Mucosa of stomach (tissue), 1 donor: Measurements from ENCODE around the gene SRSF7.
"Not testable (repeated sequence)": the region's sequence is repeated elsewhere in the genome, so short reads cannot be mapped to it uniquely, and the experiment has no call there.

Source experiments
- H3K27me3 ChIP-seq: one replicate; pipeline ENCODE4 v1.7.0; 2013; ENCODE audit warnings: mild to moderate bottlenecking, low read length; ENCODE audit not compliant: control insufficient read depth, insufficient read depth
- H3K36me3 ChIP-seq: one replicate; pipeline ENCODE4 v1.7.0; 2013; ENCODE audit warnings: low read length; ENCODE audit not compliant: control insufficient read depth, insufficient read depth
- H3K4me1 ChIP-seq: one replicate; pipeline ENCODE4 v1.7.0; 2013; ENCODE audit warnings: mild to moderate bottlenecking, low read length; ENCODE audit not compliant: control insufficient read depth, insufficient read depth
- H3K4me3 ChIP-seq: one replicate; pipeline ENCODE4 v1.7.0; 2013; ENCODE audit warnings: low read length
- H3K9ac ChIP-seq: one replicate; pipeline ENCODE4 v1.7.0; 2013; ENCODE audit warnings: mild to moderate bottlenecking, low read length, moderate library complexity
- H3K9me3 ChIP-seq: one replicate; pipeline ENCODE4 v1.7.0; 2013; ENCODE audit warnings: mild to moderate bottlenecking, low read length, moderate library complexity; ENCODE audit not compliant: control insufficient read depth
- donor health status: Pancreatic carcinoma.

The SRSF7 gene

GRCh38 chr2:38723173-38723572 lies 28.0 kb downstream of the SRSF7 start:
- Histone ChIP-seq H3K4me3 (no peak overlapping the region), H3K27me3 (no peaks in the 10 kb centered on the region), H3K9ac (no peak overlapping the region), H3K36me3 (no peaks in the 10 kb centered on the region), H3K9me3 (no peaks in the 10 kb centered on the region), H3K4me1 (no peaks in the 10 kb centered on the region)

- no peaks in the 10 kb centered on the region for H3K36me3 ChIP-seq
- no peaks in the 10 kb centered on the region for H3K9me3 ChIP-seq
- no peaks in the 10 kb centered on the region for H3K27me3 ChIP-seq
- H3K4me3 ChIP-seq = no peak overlapping the region
- H3K4me1 ChIP-seq = no peaks in the 10 kb centered on the region
- no peak overlapping the region for H3K9ac ChIP-seq
Measured at GRCh38 chr2:38722271-38723061, 28.7 kb downstream of the SRSF7 start.

- no peaks in the 10 kb centered on the region for H3K9me3 ChIP-seq
Measured at GRCh38 chr2:38720613-38721241, 30.4 kb downstream of the SRSF7 start.

GRCh38 chr2:38719706-38720105 lies 31.5 kb downstream of the SRSF7 start:
- H3K27me3 ChIP-seq = no peaks in the 10 kb centered on the region
- H3K4me1 ChIP-seq = no peaks in the 10 kb centered on the region
- H3K9me3 ChIP-seq = no peaks in the 10 kb centered on the region
- no peak overlapping the region for H3K4me3 ChIP-seq
- H3K9ac ChIP-seq = no peak overlapping the region
- H3K36me3 ChIP-seq = no peaks in the 10 kb centered on the region

More at GRCh38 chr2:38720613-38721241, 30.4 kb downstream of the SRSF7 start:
- no peak overlapping the region for H3K4me3 ChIP-seq
- H3K27me3 ChIP-seq = no peaks in the 10 kb centered on the region
- H3K36me3 ChIP-seq = no peaks in the 10 kb centered on the region
- H3K9ac ChIP-seq = no peak overlapping the region
- no peaks in the 10 kb centered on the region for H3K4me1 ChIP-seq

GRCh38 chr2:38718601-38719000 lies 32.6 kb downstream of the SRSF7 start:
- Histone ChIP-seq H3K9me3 (no peaks in the 10 kb centered on the region), H3K9ac (no peak overlapping the region), H3K4me3 (no peak overlapping the region), H3K4me1 (no peaks in the 10 kb centered on the region), H3K36me3 (no peaks in the 10 kb centered on the region), H3K27me3 (no peaks in the 10 kb centered on the region)

GRCh38 chr2:38716185-38716584 lies 35.0 kb downstream of the SRSF7 start:
- no peak overlapping the region for H3K9ac ChIP-seq
- no peaks in the 10 kb centered on the region for H3K4me1 ChIP-seq
- no peaks in the 10 kb centered on the region for H3K9me3 ChIP-seq
- H3K36me3 ChIP-seq = no peaks in the 10 kb centered on the region
- H3K4me3 ChIP-seq = no peak overlapping the region
- no peaks in the 10 kb centered on the region for H3K27me3 ChIP-seq

- H3K4me3 ChIP-seq, H3K27me3 ChIP-seq, H3K9me3 ChIP-seq, H3K9ac ChIP-seq, H3K4me1 ChIP-seq, H3K36me3 ChIP-seq: not testable (repeated sequence)
Measured at GRCh38 chr2:38714941-38715340, 36.2 kb downstream of the SRSF7 start.

GRCh38 chr2:38713338-38713737 lies 37.8 kb downstream of the SRSF7 start:
- Histone ChIP-seq H3K27me3 (no peaks in the 10 kb centered on the region), H3K9me3 (no peaks in the 10 kb centered on the region), H3K4me3 (no peak overlapping the region), H3K36me3 (no peaks in the 10 kb centered on the region), H3K9ac (no peak overlapping the region), H3K4me1 (no peaks in the 10 kb centered on the region)

- H3K9ac ChIP-seq = no peak overlapping the region
- H3K4me1 ChIP-seq = no peaks in the 10 kb centered on the region
- no peaks in the 10 kb centered on the region for H3K9me3 ChIP-seq
- no peak overlapping the region for H3K4me3 ChIP-seq
- no peaks in the 10 kb centered on the region for H3K27me3 ChIP-seq
- no peaks in the 10 kb centered on the region for H3K36me3 ChIP-seq
Measured at GRCh38 chr2:38712871-38713270, 38.3 kb downstream of the SRSF7 start.

- Histone ChIP-seq H3K9ac (no peak overlapping the region), H3K4me1 (no peaks in the 10 kb centered on the region), H3K4me3 (no peak overlapping the region), H3K27me3 (no peaks in the 10 kb centered on the region), H3K36me3 (no peaks in the 10 kb centered on the region), H3K9me3 (no peaks in the 10 kb centered on the region)
Measured at GRCh38 chr2:38712413-38712812, 38.7 kb downstream of the SRSF7 start.

- H3K27me3 ChIP-seq = no peaks in the 10 kb centered on the region
Measured at GRCh38 chr2:38711558-38711957, 39.6 kb downstream of the SRSF7 start.

GRCh38 chr2:38709567-38710194 lies 41.5 kb downstream of the SRSF7 start:
- H3K4me3 ChIP-seq = no peak overlapping the region
- H3K27me3 ChIP-seq = no peaks in the 10 kb centered on the region
- H3K36me3 ChIP-seq = no peaks in the 10 kb centered on the region
- no peak overlapping the region for H3K9ac ChIP-seq
- H3K9me3 ChIP-seq = no peaks in the 10 kb centered on the region
- no peaks in the 10 kb centered on the region for H3K4me1 ChIP-seq

More at GRCh38 chr2:38711558-38711957, 39.6 kb downstream of the SRSF7 start:
- H3K9me3 ChIP-seq = no peaks in the 10 kb centered on the region
- H3K9ac ChIP-seq = no peak overlapping the region
- H3K4me1 ChIP-seq = no peaks in the 10 kb centered on the region
- no peak overlapping the region for H3K4me3 ChIP-seq
- H3K36me3 ChIP-seq = no peaks in the 10 kb centered on the region
